Tibial nerve (tissue), 4 donors: ENCODE measurements around the gene PLAAT1. TPM values are rescaled to one million over a fixed set of nuclear protein-coding genes. Genes with fewer than 3 reads are reported as not detected.

ENCODE experiments used
- DNase-seq, 2 donors: peaks; one replicate each; pipeline ENCODE4 v3.0.0-alpha.2; 2019; ENCODE audit warnings: low spot score in 2 of 2
- H3K27ac ChIP-seq, 4 donors: fragments of 200-600 bp; sonication (generic) in 3 of 4; one replicate each; pipeline ENCODE4 v1.5.1; 2017 to 2019; ENCODE audit warnings: mild to moderate bottlenecking in 1 of 4
- H3K27me3 ChIP-seq, 2 donors: fragments of 200-600 bp; sonication (generic) in 1 of 2; one replicate each; pipeline versions ENCODE4 v1.5.1 to v1.6.0; 2017 to 2019
- H3K36me3 ChIP-seq, 3 donors: fragments of 200-600 bp; sonication (generic); one replicate each; pipeline ENCODE4 v1.5.1; 2018 to 2019
- H3K4me1 ChIP-seq, 4 donors: fragments of 200-600 bp; sonication (generic) in 3 of 4; one replicate each; pipeline ENCODE4 v1.5.1; 2017 to 2019
- H3K4me3 ChIP-seq, 4 donors: fragments of 200-600 bp; sonication (generic) in 3 of 4; one replicate each; pipeline ENCODE4 v1.5.1; 2017 to 2019; ENCODE audit warnings: mild to moderate bottlenecking in 1 of 4, moderate library complexity in 1 of 4
- H3K9me3 ChIP-seq, 4 donors: fragments of 200-600 bp; sonication (generic) in 3 of 4; one replicate each; pipeline ENCODE4 v1.5.1; 2017 to 2019
- CTCF ChIP-seq, 5 experiments: fragments of 200-600 bp in 3 of 5; fragments of 450-650 bp in 2 of 5; sonication (generic) in 3 of 5; IDR thresholded peaks; one replicate each; pipeline ENCODE4 v1.5.1; 2016 to 2019; ENCODE audit warnings: antibody characterized with exemption in 5 of 5, mild to moderate bottlenecking in 3 of 5, moderate library complexity in 2 of 5
- EP300 ChIP-seq, 2 donors: sonication (generic); formaldehyde crosslinking; IDR thresholded peaks; one replicate each; pipeline ENCODE4 v1.6.1; 2017; ENCODE audit warnings: antibody characterized with exemption in 2 of 2, mild to moderate bottlenecking in 1 of 2
- POLR2A ChIP-seq, 2 donors: fragments of 450-650 bp; IDR thresholded peaks; one replicate each; pipeline ENCODE4 v1.6.1; 2017; ENCODE audit warnings: antibody characterized with exemption in 2 of 2, mild to moderate bottlenecking in 2 of 2, moderate library complexity in 2 of 2
- WGBS, 2 donors: methylation state at CpG; one replicate each; pipeline ENCODE4 v1.1.5; 2018; 5-methylcytosine and 5-hydroxymethylcytosine counted together
- total RNA-seq, 4 donors: library from RNA; depleted of rRNA; stranded (reverse); fragments of >200 nt; gene quantifications; one replicate each; pipeline ENCODE4 v1.1.0, GENCODE V29; 2016

Gene PLAAT1
- total RNA-seq, 4 donors from 2014 or later, result 0.84 TPM; not detected in 3

DNA sequence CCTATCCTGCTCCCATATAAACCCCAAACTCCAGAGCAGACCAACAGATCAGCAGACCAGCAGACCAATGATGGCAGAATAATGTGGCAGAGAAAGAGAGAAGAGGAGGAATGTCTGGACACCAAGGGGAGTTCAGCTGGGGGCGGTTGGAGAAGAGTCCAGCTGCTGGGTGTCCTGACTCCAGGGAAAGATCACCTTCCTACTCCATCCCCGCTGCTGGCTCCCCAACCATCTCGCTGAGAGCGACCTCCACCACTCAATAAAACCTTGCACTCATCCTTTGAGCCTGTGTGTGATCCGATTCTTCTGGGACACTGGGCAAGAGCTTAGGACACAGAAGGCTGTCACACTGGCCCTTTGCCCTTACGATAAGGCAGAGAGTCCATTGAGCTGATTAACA, 12.8 kb upstream of the PLAAT1 start:
- no peak overlapping the region for H3K27ac ChIP-seq
- DNase-seq, result no peak
- WGBS, 2 donors, result 91 to 94% methylated on average over 6 of the region's 6 CpGs
- no peak overlapping the region for H3K4me3 ChIP-seq
- H3K9me3 ChIP-seq, result no peaks in the 10 kb centered on the region
- TF ChIP-seq POLR2A (IDR thresholded peaks at IDR 0.05), result no peak
- TF ChIP-seq CTCF (IDR thresholded peaks at IDR 0.05), result no peak
- no peak for TF ChIP-seq EP300 (IDR thresholded peaks at IDR 0.05)
- H3K27me3 ChIP-seq, result no peaks in the 10 kb centered on the region
- no peaks in the 10 kb centered on the region for H3K4me1 ChIP-seq
- no peaks in the 10 kb centered on the region for H3K36me3 ChIP-seq

DNA sequence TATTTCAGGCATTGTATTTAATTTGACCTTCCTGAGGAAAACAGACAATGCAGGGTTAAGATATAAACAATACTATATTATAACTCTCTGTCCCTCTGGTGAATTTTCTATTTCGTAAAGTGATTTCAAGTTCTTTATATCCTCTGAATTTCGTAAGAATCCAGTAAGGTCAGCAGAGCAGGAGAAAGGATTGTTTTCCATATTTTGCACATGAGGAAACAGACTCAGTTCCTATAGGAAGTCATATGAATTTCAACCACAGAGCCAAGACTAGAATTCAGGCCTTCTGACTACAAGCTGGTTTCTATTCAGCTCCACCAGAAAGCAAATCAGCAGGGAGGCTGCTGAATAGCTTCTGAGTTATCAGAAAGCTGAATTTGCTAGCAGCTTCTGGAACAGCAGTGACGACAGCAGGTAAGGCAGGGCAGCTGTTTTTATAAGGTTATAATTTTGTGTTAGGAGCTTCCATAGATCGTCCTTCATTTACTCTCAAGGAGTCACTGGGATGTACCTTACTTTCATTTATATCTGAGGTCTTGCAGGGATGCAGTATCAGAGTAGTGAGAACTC, 11.1 kb upstream of the PLAAT1 start:
- H3K27ac ChIP-seq, result no peak overlapping the region
- H3K9me3 ChIP-seq, result no peaks in the 10 kb centered on the region
- no peak overlapping the region for H3K4me3 ChIP-seq
- TF ChIP-seq CTCF (IDR thresholded peaks at IDR 0.05), result no peak
- no peak for TF ChIP-seq EP300 (IDR thresholded peaks at IDR 0.05)
- no peak for TF ChIP-seq POLR2A (IDR thresholded peaks at IDR 0.05)
- 79% methylated on average over 4 of the region's 4 CpGs for WGBS, 2 donors
- H3K36me3 ChIP-seq, result no peaks in the 10 kb centered on the region
- no peak for DNase-seq
- no peaks in the 10 kb centered on the region for H3K4me1 ChIP-seq
- H3K27me3 ChIP-seq, result no peaks in the 10 kb centered on the region

DNA sequence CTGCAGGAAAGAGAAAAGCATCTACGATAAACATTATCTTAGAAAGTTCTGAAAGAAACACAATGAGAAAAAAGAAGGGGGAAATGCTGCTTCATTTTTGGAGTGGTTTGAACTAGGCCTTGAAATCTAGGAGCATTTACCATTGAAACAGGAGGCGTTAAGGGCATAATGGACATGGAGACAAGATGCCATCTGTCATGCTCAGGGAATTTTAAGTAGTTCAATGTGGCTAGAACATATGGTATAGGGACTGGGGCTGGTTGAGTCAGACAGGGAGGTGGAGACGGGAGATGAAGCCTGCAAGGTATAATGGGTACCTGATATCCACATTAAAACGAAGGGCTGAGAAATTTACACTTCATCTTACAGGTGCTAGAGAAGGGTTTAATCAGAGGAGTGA, 10.4 kb upstream of the PLAAT1 start:
- Histone ChIP-seq H3K36me3 (no peaks in the 10 kb centered on the region), H3K4me1 (no peaks in the 10 kb centered on the region), H3K27me3 (no peaks in the 10 kb centered on the region), H3K9me3 (no peaks in the 10 kb centered on the region), H3K4me3 (no peak overlapping the region), H3K27ac (no peak overlapping the region)
- WGBS, 2 donors, result 87% methylated on average over 4 of the region's 4 CpGs
- no peak for DNase-seq
- TF ChIP-seq CTCF (IDR thresholded peaks at IDR 0.05) (no peak), EP300 (IDR thresholded peaks at IDR 0.05) (no peak), POLR2A (IDR thresholded peaks at IDR 0.05) (no peak)

GRCh38 chr3:193231201-193231600, 9.8 kb upstream of the PLAAT1 start:
- no peak for DNase-seq
- no peak overlapping the region for H3K4me3 ChIP-seq
- no peaks in the 10 kb centered on the region for H3K36me3 ChIP-seq
- no peaks in the 10 kb centered on the region for H3K4me1 ChIP-seq
- 77 to 88% methylated on average over 6 of the region's 6 CpGs for WGBS, 2 donors
- H3K27ac ChIP-seq, result no peak overlapping the region
- no peaks in the 10 kb centered on the region for H3K9me3 ChIP-seq
- TF ChIP-seq EP300 (IDR thresholded peaks at IDR 0.05) (no peak), POLR2A (IDR thresholded peaks at IDR 0.05) (no peak), CTCF (IDR thresholded peaks at IDR 0.05) (no peak)
- H3K27me3 ChIP-seq, result no peaks in the 10 kb centered on the region

- H3K27ac ChIP-seq, result no peak overlapping the region
- H3K27me3 ChIP-seq, result no peaks in the 10 kb centered on the region
- H3K36me3 ChIP-seq, result no peaks in the 10 kb centered on the region
- no peak for TF ChIP-seq POLR2A (IDR thresholded peaks at IDR 0.05)
- no peaks in the 10 kb centered on the region for H3K9me3 ChIP-seq
- 62 to 63% methylated on average over 4 of the region's 4 CpGs for WGBS, 2 donors
- no peak overlapping the region for H3K4me3 ChIP-seq
- no peak for DNase-seq
- peaks cover 0 to 12% (median 0%) of the 10 kb centered on the region in 4 donors for H3K4me1 ChIP-seq
Observed at GRCh38 chr3:193236599-193236998, 4.4 kb upstream of the PLAAT1 start.

DNA sequence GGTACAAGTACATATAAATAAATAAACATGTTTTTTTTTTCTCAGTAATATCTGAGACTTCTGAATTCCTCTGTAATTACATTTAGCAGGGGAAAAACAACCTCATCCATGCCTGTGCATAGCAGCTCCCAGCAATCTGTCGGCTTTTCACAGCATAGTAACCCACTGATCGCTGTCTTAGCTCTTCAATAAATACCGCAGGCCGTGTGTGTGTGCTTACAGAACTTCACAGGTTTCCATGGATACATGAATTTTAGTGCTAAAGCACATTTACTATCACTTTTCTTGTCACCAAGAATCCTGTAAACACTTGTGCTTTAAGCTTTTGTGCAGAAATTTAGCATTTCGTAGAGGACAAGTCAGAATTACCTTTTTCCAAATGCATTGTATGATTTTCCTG, 4.0 kb upstream of the PLAAT1 start:
- H3K36me3 ChIP-seq, result no peaks in the 10 kb centered on the region
- WGBS, 2 donors, result 71 to 76% methylated on average over 5 of the region's 5 CpGs
- no peaks in the 10 kb centered on the region for H3K27me3 ChIP-seq
- TF ChIP-seq POLR2A (IDR thresholded peaks at IDR 0.05) (no peak), EP300 (IDR thresholded peaks at IDR 0.05) (no peak), CTCF (IDR thresholded peaks at IDR 0.05) (no peak)
- H3K4me3 ChIP-seq, result no peak overlapping the region
- no peak for DNase-seq
- H3K9me3 ChIP-seq, result no peaks in the 10 kb centered on the region
- H3K4me1 ChIP-seq, result peaks cover 0 to 16% (median 0%) of the 10 kb centered on the region in 4 donors
- H3K27ac ChIP-seq, result no peak overlapping the region
